CD14-positive monocyte (primary cell): ENCODE measurements around the gene GNAT2. TPM values are rescaled to one million over a fixed set of nuclear protein-coding genes. Genes with fewer than 3 reads are reported as not detected.

ENCODE experiments used
- DNase-seq, 3 donors: peaks; one replicate each; pipeline ENCODE4 v3.0.0-alpha.2; 2011 to 2022
- H2AFZ ChIP-seq: 2 replicates; pipeline ENCODE4 v1.6.0; 2012; ENCODE audit warnings: mild to moderate bottlenecking, low read depth, low read length, inconsistent platforms; ENCODE audit not compliant: insufficient read depth, poor library complexity, severe bottlenecking
- H3K27ac ChIP-seq, 2 donors: 1 replicate in 1 of 2; 2 replicates in 1 of 2; pipeline ENCODE4 v1.5.1; 2012 to 2013; ENCODE audit warnings: low read length in 2 of 2, control low read depth in 1 of 2, inconsistent platforms in 1 of 2, low read depth in 1 of 2, mild to moderate bottlenecking in 1 of 2
- H3K27me3 ChIP-seq, 2 donors: one replicate each; pipeline versions ENCODE4 v1.6.0 to v1.6.1; 2011 to 2013; ENCODE audit warnings: low read length in 2 of 2; ENCODE audit not compliant: control insufficient read depth in 2 of 2, insufficient read depth in 2 of 2
- H3K36me3 ChIP-seq, 2 donors: replicated peaks in 1 of 2; 1 replicate in 1 of 2; 2 replicates in 1 of 2; pipeline versions ENCODE4 v1.5.1 to v1.6.1; 2012 to 2013; ENCODE audit warnings: low read length in 2 of 2, control low read depth in 1 of 2, inconsistent platforms in 1 of 2, mild to moderate bottlenecking in 1 of 2; ENCODE audit not compliant: insufficient read depth in 2 of 2, control insufficient read depth in 1 of 2
- H3K4me1 ChIP-seq, 2 donors: 1 replicate in 1 of 2; 2 replicates in 1 of 2; pipeline versions ENCODE4 v1.5.1 to v1.6.1; 2012 to 2013; ENCODE audit warnings: low read length in 2 of 2, control low read depth in 1 of 2, inconsistent platforms in 1 of 2, mild to moderate bottlenecking in 1 of 2, moderate library complexity in 1 of 2; ENCODE audit not compliant: insufficient read depth in 2 of 2, control insufficient read depth in 1 of 2
- H3K4me2 ChIP-seq: replicated peaks from 2 replicates; pipeline ENCODE3; 2012; ENCODE audit warnings: low read length, moderate library complexity, mild to moderate bottlenecking; ENCODE audit not compliant: poor library complexity, severe bottlenecking; ENCODE audit errors: extremely low read depth
- H3K4me3 ChIP-seq, 3 experiments: fragments of 200-600 bp in 1 of 3; sonication (generic) in 1 of 3; replicated peaks in 1 of 3; 1 replicate in 2 of 3; 2 replicates in 1 of 3; pipeline ENCODE4 v1.5.1; 2011 to 2013; ENCODE audit warnings: low read length in 3 of 3, mild to moderate bottlenecking in 3 of 3, control low read depth in 2 of 3, low read depth in 2 of 3, inconsistent platforms in 1 of 3, moderate library complexity in 1 of 3
- H3K79me2 ChIP-seq: 2 replicates; pipeline ENCODE4 v1.6.0; 2012; ENCODE audit warnings: mild to moderate bottlenecking, control low read depth, inconsistent platforms, low read length, moderate library complexity; ENCODE audit not compliant: insufficient read depth
- H3K9ac ChIP-seq: 2 replicates; pipeline ENCODE4 v1.6.0; 2017; ENCODE audit warnings: low read length, mild to moderate bottlenecking; ENCODE audit not compliant: insufficient read depth, poor library complexity, severe bottlenecking
- H3K9me3 ChIP-seq, 2 donors: replicated peaks in 1 of 2; 1 replicate in 1 of 2; 2 replicates in 1 of 2; pipeline versions ENCODE4 v1.5.1 to v1.6.1; 2012 to 2013; ENCODE audit warnings: low read length in 2 of 2, control low read depth in 1 of 2; ENCODE audit not compliant: control insufficient read depth in 1 of 2, insufficient read depth in 1 of 2
- H4K20me1 ChIP-seq: 2 replicates; pipeline ENCODE4 v1.6.0; 2012; ENCODE audit warnings: mild to moderate bottlenecking, low read length, control low read depth, moderate library complexity; ENCODE audit not compliant: insufficient read depth
- H3K27ac Mint-ChIP-seq, 7 donors: one replicate each; pipeline ENCODE4 v1.8.0; 2020; ENCODE audit warnings: mild to moderate bottlenecking in 7 of 7, mixed read lengths in 7 of 7, moderate library complexity in 6 of 7, inconsistent platforms in 2 of 7
- H3K27me3 Mint-ChIP-seq, 3 donors: one replicate each; pipeline ENCODE4 v1.8.0; 2021 to 2022; ENCODE audit warnings: low read depth in 3 of 3, mild to moderate bottlenecking in 3 of 3, mixed read lengths in 3 of 3, moderate library complexity in 3 of 3, inconsistent platforms in 1 of 3
- H3K36me3 Mint-ChIP-seq, 2 donors: one replicate each; pipeline ENCODE4 v1.8.0; 2020; ENCODE audit warnings: mixed read lengths in 2 of 2, inconsistent platforms in 1 of 2, mild to moderate bottlenecking in 1 of 2
- H3K4me1 Mint-ChIP-seq: one replicate; pipeline ENCODE4 v1.8.0; 2020; ENCODE audit warnings: mild to moderate bottlenecking, mixed read lengths
- H3K4me3 Mint-ChIP-seq, 2 donors: one replicate each; pipeline ENCODE4 v1.8.0; 2020; ENCODE audit warnings: mild to moderate bottlenecking in 2 of 2, mixed read lengths in 2 of 2, moderate library complexity in 1 of 2
- H3K9me3 Mint-ChIP-seq, 7 donors: one replicate each; pipeline ENCODE4 v1.8.0; 2020 to 2022; ENCODE audit warnings: mixed read lengths in 7 of 7, mild to moderate bottlenecking in 6 of 7, moderate library complexity in 6 of 7, inconsistent platforms in 2 of 7
- CTCF ChIP-seq: fragments of 200-600 bp; IDR thresholded peaks from one replicate; pipeline ENCODE4 v1.8.0; 2022; ENCODE audit warnings: antibody characterized with exemption, mild to moderate bottlenecking
- WGBS: methylation state at CpG from one replicate; pipeline ENCODE4 v1.1.5; 2013; ENCODE audit warnings: missing lambda C conversion rate; ENCODE audit not compliant: insufficient coverage; 5-methylcytosine and 5-hydroxymethylcytosine counted together
- intact Hi-C, 2 donors: fragments of 100-400 bp; cut with micrococcal nuclease; formaldehyde crosslinking; loops; one replicate each; pipeline versions ENCODE4 v1.15.0 to v1.15.1; 2023
- polyA plus RNA-seq, 3 donors: library from polyadenylated mRNA; depleted of rRNA in 1 of 3; unstranded in 2 of 3; stranded (reverse) in 1 of 3; fragments of 300-500 nt in 2 of 3; fragments of >200 nt in 1 of 3; fragmentation: Illumina TruSeq in 2 of 3; gene quantifications; 1 replicate in 2 of 3; 2 replicates in 1 of 3; pipeline ENCODE4 v1.2.3, GENCODE V29; 2012 to 2021

The GNAT2 gene
- polyA plus RNA-seq, 3 donors, result 0.05 TPM; not detected in 2

- Histone ChIP-seq H3K79me2 (no peaks in the 10 kb centered on the region), H3K27ac (no peak overlapping the region), H3K27me3 (no peaks in the 10 kb centered on the region), H3K4me3 (no peak overlapping the region), H4K20me1 (no peaks in the 10 kb centered on the region), H2AFZ (no peak overlapping the region), H3K4me2 (no peak overlapping the region), H3K9ac (no peak overlapping the region), H3K9me3 (no peaks in the 10 kb centered on the region), H3K4me1 (peaks cover 0 to 2% of the 10 kb centered on the region in 2 donors), H3K36me3 (peaks cover 27 to 69% of the 10 kb centered on the region in 2 donors)
- no CpG with 5 or more reads among the region's 1 CpG for WGBS
- no peak for TF ChIP-seq CTCF
- Mint-ChIP-seq H3K4me1 (peaks cover 4% of the 10 kb centered on the region), H3K27ac (no peak overlapping the region), H3K36me3 (peaks cover 61 to 72% of the 10 kb centered on the region in 2 donors), H3K4me3 (no peak overlapping the region), H3K9me3 (no peaks in the 10 kb centered on the region), H3K27me3 (no peaks in the 10 kb centered on the region)
- DNase-seq, result no peak
- intact Hi-C loops, result loop anchor here in 1 of 2 donors (5.0 kb wide), 1 partner anchor 39 kb away; no protein-coding TSS in a partner anchor
Observed at GRCh38 chr1:109598156-109598555, 21.3 kb downstream of the GNAT2 start.

- no peak for TF ChIP-seq CTCF
- H3K27ac ChIP-seq, result peak overlapping the region in 1 of 2 donors; percentile 12
- no peaks in the 10 kb centered on the region for H3K9me3 Mint-ChIP-seq
- no peaks in the 10 kb centered on the region for H3K27me3 ChIP-seq
- H3K9me3 ChIP-seq, result no peaks in the 10 kb centered on the region
- no peaks in the 10 kb centered on the region for H3K4me1 ChIP-seq
- no peaks in the 10 kb centered on the region for H3K4me1 Mint-ChIP-seq
- peaks cover 77 to 87% of the 10 kb centered on the region in 2 donors for H3K36me3 Mint-ChIP-seq
- no peak overlapping the region for H3K4me3 ChIP-seq
- H4K20me1 ChIP-seq, result peaks cover 9% of the 10 kb centered on the region
- no peaks in the 10 kb centered on the region for H3K27me3 Mint-ChIP-seq
- H3K4me2 ChIP-seq, result no peak overlapping the region
- peaks cover 52 to 92% of the 10 kb centered on the region in 2 donors for H3K36me3 ChIP-seq
- H3K27ac Mint-ChIP-seq, result no peak overlapping the region
- WGBS, result no CpG with 5 or more reads among the region's 2 CpGs
- H2AFZ ChIP-seq, result no peak overlapping the region
- DNase-seq, result no peak
- no peak overlapping the region for H3K4me3 Mint-ChIP-seq
- no peak overlapping the region for H3K9ac ChIP-seq
- no peaks in the 10 kb centered on the region for H3K79me2 ChIP-seq
- intact Hi-C loops, result loop anchor here in 1 of 2 donors (5.0 kb wide), 1 partner anchor 42 kb away; no protein-coding TSS in a partner anchor
Observed at GRCh38 chr1:109595531-109595930, 23.9 kb downstream of the GNAT2 start.
